SK-N-MC (cell line): ENCODE data around the gene HGD.
"Not testable (repeated sequence)": the region's sequence is repeated elsewhere in the genome, so short reads cannot be mapped to it uniquely, and the experiment has no call there.

Experiments used
- EZH2 ChIP-seq: fragments of 200-600 bp; sonication (generic); IDR thresholded peaks from one replicate; pipeline ENCODE4 v1.6.1; 2017; ENCODE audit warnings: antibody characterized with exemption
- POLR2AphosphoS5 ChIP-seq: IDR thresholded peaks from 2 replicates; pipeline ENCODE4 v1.6.1; 2012; ENCODE audit warnings: mild to moderate bottlenecking, low read depth, low read length, borderline replicate concordance

- TF ChIP-seq POLR2AphosphoS5, EZH2: not testable (repeated sequence)
These were observed 4.8 kb downstream of the HGD start for GRCh38 chr3:120677193-120677592.
